T-helper 1 cell treated with Interleukin-12 subunit alpha and Interleukin-12 subunit beta and Interleukin-4 antibody, amounts not matched to agents 30 μg/mL and 1 μg/mL, for 36 hours (primary cell): Measurements from ENCODE around the gene TSHZ1.

Experiments used
- H3K27ac Mint-ChIP-seq: one replicate; pipeline ENCODE4 v1.8.0; 2021; ENCODE audit warnings: mild to moderate bottlenecking, mixed read lengths
- H3K27me3 Mint-ChIP-seq: one replicate; pipeline ENCODE4 v1.8.0; 2021; ENCODE audit warnings: low read depth, mixed read lengths
- H3K36me3 Mint-ChIP-seq: one replicate; pipeline ENCODE4 v1.8.0; 2021; ENCODE audit warnings: low read depth, mixed read lengths
- H3K4me1 Mint-ChIP-seq: one replicate; pipeline ENCODE4 v1.8.0; 2021; ENCODE audit warnings: low read depth, mixed read lengths
- H3K4me3 Mint-ChIP-seq: one replicate; pipeline ENCODE4 v1.8.0; 2021; ENCODE audit warnings: mild to moderate bottlenecking, moderate library complexity, mixed read lengths
- H3K9me3 Mint-ChIP-seq: one replicate; pipeline ENCODE4 v1.8.0; 2021; ENCODE audit warnings: mixed read lengths

Gene TSHZ1, protein sequence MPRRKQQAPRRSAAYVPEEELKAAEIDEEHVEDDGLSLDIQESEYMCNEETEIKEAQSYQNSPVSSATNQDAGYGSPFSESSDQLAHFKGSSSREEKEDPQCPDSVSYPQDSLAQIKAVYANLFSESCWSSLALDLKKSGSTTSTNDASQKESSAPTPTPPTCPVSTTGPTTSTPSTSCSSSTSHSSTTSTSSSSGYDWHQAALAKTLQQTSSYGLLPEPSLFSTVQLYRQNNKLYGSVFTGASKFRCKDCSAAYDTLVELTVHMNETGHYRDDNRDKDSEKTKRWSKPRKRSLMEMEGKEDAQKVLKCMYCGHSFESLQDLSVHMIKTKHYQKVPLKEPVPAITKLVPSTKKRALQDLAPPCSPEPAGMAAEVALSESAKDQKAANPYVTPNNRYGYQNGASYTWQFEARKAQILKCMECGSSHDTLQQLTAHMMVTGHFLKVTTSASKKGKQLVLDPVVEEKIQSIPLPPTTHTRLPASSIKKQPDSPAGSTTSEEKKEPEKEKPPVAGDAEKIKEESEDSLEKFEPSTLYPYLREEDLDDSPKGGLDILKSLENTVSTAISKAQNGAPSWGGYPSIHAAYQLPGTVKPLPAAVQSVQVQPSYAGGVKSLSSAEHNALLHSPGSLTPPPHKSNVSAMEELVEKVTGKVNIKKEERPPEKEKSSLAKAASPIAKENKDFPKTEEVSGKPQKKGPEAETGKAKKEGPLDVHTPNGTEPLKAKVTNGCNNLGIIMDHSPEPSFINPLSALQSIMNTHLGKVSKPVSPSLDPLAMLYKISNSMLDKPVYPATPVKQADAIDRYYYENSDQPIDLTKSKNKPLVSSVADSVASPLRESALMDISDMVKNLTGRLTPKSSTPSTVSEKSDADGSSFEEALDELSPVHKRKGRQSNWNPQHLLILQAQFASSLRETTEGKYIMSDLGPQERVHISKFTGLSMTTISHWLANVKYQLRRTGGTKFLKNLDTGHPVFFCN (N-terminal part only)

DNA sequence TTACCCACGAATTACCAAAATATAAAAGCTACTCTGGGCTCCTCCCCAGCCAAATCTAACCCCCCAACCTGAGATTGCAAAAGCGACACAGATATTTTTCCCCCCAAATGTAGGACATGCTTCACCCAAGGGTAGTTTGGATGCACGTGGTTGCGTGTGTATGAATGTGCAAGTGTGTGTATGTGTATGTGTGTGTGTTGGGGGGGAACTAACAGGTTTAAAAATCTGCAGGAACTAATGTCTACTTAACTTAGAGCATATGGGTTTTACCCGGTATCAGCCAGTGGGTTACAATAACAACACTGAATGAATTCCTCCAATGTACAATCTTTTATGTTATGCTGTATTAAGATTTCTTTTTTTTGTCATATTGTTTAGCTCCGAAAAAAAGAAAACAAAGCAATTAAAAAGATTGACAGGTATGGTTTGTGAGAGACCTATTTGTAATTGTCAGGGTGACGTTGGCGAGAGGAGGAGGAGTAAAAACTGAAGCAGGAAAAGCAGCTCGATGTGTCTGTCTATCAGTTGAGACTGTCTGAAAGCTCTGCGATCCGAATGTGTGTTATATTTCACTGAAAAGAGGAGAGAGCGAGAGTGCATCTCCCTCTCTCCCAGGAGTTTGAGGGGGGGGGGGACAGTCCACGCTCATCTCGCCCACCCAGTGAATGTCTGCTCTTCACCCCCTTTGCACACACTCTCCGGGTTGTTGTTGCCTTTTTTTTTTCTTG, at the start of gene TSHZ1:
Gene TSHZ1, plus strand, starts transcription at position 524 of the 728 bp plus-strand sequence. CDS start 1,080 bp downstream, outside the sequence.
- Mint-ChIP-seq H3K27ac (peak within 1 kb of the TSS; percentile 97), H3K9me3 (no peaks in the 10 kb centered on the region), H3K4me3 (peak within 1 kb of the TSS; percentile 96), H3K36me3 (peaks cover 22% of the 10 kb centered on the region), H3K27me3 (peaks cover 30% of the 10 kb centered on the region), H3K4me1 (peaks cover 44% of the 10 kb centered on the region)

DNA sequence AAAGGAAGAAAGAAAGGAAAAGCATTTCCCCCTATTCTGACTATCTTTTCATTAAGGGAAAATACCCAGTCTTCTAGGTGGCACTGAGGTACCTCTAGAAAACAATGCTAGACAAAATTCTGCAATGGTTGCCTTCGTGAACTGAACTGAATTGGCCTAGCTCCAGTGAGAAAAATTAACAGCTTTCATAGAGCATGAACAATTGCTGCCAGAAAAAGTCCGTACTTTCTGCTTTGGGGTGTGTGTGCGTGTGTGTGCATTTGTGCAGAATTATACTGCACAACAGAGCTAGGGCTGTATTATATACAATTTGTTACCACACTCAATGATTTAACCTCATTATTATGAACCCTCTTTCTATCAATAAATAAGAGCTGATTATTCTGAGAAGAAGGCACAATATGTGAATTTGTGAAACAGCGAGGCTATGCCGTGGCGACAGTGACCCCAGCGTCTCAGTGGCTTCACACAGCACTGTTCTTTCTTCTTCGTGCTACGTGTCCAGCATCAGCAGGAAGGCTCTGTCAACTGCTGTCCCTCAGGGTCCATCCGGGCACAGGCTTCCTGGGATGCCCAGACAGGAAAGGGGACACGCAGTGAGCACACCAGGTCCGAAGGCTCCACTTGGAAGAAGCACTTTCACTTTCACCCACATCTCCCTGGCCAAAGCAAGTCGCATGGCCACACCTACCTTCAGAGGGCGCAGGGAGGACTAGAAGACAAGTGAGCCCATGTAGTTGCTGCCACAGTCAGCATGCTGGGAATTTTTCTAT, 49.2 kb upstream of the TSHZ1 start:
- peaks cover 6% of the 10 kb centered on the region for H3K4me1 Mint-ChIP-seq
- no peaks in the 10 kb centered on the region for H3K9me3 Mint-ChIP-seq
- H3K27ac Mint-ChIP-seq = no peak overlapping the region
- no peaks in the 10 kb centered on the region for H3K36me3 Mint-ChIP-seq
- H3K27me3 Mint-ChIP-seq = peaks cover 8% of the 10 kb centered on the region
- peak overlapping the region; percentile 47 for H3K4me3 Mint-ChIP-seq

DNA sequence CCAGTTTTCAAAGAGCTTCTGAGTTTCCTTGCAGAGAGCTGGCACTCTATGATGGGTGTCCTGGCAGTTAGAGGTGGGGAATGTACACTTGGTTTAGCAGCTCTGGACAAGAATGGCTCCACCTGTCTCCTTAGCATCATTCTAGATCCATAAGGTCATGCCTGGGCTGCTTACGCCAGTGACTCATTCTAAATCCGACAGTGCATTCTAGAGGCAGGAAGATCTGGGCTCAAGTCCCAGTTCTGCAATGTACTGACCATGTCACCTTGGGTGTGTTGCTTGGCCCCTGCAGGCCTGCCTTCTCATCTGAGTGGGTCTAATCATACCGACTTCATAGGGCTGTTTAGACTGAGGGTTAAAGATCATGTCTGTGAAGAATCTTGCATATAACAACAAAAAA, 48.1 kb upstream of the TSHZ1 start:
- H3K27me3 Mint-ChIP-seq = peaks cover 8% of the 10 kb centered on the region
- no peaks in the 10 kb centered on the region for H3K36me3 Mint-ChIP-seq
- H3K27ac Mint-ChIP-seq = no peak overlapping the region
- H3K4me1 Mint-ChIP-seq = peaks cover 6% of the 10 kb centered on the region
- H3K9me3 Mint-ChIP-seq = no peaks in the 10 kb centered on the region
- no peak overlapping the region for H3K4me3 Mint-ChIP-seq

DNA sequence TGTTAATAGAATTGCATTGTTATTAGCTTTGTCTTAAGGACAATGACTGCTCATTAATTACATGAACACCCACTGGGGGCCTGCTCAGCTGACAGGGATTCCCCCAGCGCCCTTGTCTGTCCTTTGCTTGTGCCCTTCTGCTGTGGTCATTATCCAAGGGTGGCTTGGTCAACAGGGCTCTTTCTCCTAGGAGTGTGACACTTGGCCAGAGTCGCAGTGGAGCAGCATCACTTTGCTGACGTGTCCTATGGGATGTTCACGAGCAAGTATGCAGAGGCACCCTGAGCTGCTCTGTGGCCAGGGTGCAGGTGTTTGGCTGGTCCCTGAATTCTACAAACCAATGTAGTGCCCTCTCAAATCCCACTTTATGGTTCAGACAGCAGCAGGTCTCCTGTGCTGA, 47.6 kb upstream of the TSHZ1 start:
- H3K4me3 Mint-ChIP-seq = no peak overlapping the region
- H3K27me3 Mint-ChIP-seq = peaks cover 8% of the 10 kb centered on the region
- H3K36me3 Mint-ChIP-seq = no peaks in the 10 kb centered on the region
- peaks cover 6% of the 10 kb centered on the region for H3K4me1 Mint-ChIP-seq
- H3K9me3 Mint-ChIP-seq = no peaks in the 10 kb centered on the region
- H3K27ac Mint-ChIP-seq = no peak overlapping the region

DNA sequence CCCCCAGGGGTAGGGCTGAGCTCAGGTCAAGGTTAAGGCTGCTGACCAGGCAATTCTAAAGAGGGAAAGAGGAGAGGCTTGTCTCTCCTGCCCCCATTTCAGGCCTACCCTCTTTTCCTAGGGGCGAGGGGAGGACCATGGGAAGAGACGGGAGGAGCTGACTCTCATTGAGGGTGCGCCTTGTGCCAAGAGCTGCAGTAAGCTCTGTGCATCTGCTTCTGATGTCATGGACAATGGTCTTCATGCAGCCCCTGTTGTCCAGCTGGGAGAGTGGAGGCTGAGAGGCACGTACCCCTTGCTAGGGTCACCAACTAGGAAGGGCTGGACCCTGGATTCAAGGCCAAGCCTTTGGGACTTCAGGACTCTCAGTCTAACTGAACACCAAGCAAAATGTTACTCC, 46.9 kb upstream of the TSHZ1 start:
- H3K27me3 Mint-ChIP-seq = peaks cover 8% of the 10 kb centered on the region

DNA sequence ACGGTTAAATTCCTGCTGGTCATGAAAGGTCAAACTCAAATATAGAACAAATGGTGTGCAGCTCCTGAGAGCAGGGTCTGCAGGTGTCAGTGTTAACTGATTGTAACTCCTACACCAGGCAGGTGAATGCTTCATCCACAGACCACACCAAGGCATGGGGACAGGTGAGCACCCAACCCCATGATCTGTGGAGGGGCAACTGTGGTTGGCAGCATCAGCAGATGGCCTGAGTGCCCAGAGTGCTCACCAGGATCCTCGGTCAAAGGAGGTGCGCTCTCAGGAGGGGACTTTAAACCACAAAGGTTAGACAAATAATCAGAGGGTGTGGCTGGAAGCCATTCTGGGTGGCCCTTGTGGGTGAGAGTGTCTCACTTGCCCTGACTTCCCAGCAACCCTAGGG, 46.1 kb upstream of the TSHZ1 start:
- Mint-ChIP-seq H3K27ac (no peak overlapping the region), H3K4me3 (no peak overlapping the region), H3K36me3 (no peaks in the 10 kb centered on the region), H3K4me1 (peaks cover 6% of the 10 kb centered on the region), H3K27me3 (peaks cover 8% of the 10 kb centered on the region), H3K9me3 (no peaks in the 10 kb centered on the region)

More for the DNA sequence above, 46.9 kb upstream of the TSHZ1 start:
- Mint-ChIP-seq H3K27ac (no peak overlapping the region), H3K4me3 (no peak overlapping the region), H3K9me3 (no peaks in the 10 kb centered on the region), H3K4me1 (peaks cover 6% of the 10 kb centered on the region), H3K36me3 (no peaks in the 10 kb centered on the region)

DNA sequence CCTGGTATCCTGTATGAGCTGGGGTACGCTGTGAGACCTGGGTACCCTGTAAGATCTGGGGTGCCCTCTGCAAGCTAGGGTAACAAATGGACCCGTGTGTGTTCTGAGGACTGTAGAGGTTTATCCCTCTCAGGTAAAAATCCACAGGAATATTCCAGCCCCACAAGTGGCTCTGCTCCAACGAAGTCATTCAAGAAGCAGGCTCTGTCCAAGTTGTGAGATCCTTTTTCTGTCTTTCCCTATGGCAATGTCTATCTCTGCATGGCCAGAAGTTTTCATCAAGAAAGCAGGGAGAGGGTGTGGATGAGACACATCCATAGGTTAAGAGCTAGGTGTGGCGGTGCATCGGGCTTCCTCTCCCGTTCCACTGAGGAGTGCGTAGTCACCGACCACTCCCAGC, 44.7 kb upstream of the TSHZ1 start:
- peaks cover 6% of the 10 kb centered on the region for H3K4me1 Mint-ChIP-seq

DNA sequence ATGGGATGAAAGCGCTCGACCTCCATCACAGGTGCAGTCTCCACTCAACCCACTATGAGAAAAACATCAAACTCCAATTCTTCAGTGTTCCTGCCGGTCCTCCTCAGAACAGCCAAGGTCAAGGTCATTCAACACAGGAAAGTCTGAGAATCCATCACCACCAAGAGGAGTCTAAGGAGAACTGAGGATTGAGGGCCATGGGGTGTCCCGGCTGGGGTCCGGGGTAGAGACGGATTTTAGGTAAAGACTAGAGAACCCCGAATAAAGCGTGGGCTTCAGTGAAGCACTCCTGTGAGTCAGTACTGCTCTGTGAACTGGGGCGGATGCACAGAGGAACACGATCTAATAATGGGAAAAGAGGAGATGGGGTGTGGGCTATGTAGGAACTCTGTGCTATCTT, 43.5 kb upstream of the TSHZ1 start:
- H3K27me3 Mint-ChIP-seq = peaks cover under 1% of the 10 kb centered on the region
- no peaks in the 10 kb centered on the region for H3K9me3 Mint-ChIP-seq
- no peak overlapping the region for H3K4me3 Mint-ChIP-seq
- no peaks in the 10 kb centered on the region for H3K4me1 Mint-ChIP-seq
- H3K36me3 Mint-ChIP-seq = no peaks in the 10 kb centered on the region
- H3K27ac Mint-ChIP-seq = no peak overlapping the region

More for the DNA sequence above, 44.7 kb upstream of the TSHZ1 start:
- peaks cover 4% of the 10 kb centered on the region for H3K27me3 Mint-ChIP-seq
- H3K36me3 Mint-ChIP-seq = no peaks in the 10 kb centered on the region
- no peak overlapping the region for H3K4me3 Mint-ChIP-seq
- H3K27ac Mint-ChIP-seq = no peak overlapping the region
- H3K9me3 Mint-ChIP-seq = no peaks in the 10 kb centered on the region

DNA sequence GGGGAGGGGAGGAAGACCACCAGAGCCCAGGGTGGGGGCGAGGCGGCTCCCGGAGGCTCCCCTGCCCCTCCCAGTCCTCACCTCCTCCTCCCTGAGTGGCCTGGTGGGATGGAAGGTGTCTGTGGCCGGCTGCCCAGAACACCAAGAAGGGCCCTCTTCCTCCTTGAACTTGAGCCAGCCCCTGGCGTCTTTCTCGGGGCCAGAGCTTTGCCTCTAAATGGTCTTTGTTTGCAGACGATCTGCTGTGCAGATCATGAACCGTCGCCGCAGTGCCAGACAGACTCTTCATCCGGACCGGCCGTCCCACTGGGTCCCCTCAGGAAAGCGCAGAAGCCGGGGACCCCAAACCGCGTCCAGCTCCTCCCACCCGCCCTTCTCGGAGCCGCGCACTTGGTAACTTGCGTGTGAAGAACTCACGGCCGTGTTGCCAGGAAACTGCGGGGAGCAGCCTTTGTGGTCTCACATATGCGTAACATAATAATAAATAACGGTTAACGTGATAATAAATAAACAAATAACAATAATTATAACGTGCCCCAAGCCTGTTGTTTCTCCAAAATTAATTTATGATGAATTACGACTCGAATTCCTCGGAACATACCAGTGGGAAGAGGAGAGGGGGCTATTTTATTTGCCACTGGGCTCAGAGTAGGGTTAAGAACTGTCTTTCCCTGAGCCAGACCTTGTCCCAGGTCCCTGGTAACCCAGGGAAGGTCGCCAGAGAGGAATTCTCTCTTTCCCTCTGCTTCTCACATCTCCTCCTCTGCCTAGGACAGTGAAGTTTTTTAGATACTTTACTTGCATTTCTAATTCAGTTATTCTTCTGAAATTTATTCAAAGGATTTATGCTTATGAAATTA, 42.6 kb upstream of the TSHZ1 start:
- Mint-ChIP-seq H3K27ac (no peak overlapping the region), H3K4me3 (no peak overlapping the region), H3K9me3 (no peaks in the 10 kb centered on the region), H3K4me1 (peaks cover 2% of the 10 kb centered on the region), H3K36me3 (no peaks in the 10 kb centered on the region), H3K27me3 (no peaks in the 10 kb centered on the region)

DNA sequence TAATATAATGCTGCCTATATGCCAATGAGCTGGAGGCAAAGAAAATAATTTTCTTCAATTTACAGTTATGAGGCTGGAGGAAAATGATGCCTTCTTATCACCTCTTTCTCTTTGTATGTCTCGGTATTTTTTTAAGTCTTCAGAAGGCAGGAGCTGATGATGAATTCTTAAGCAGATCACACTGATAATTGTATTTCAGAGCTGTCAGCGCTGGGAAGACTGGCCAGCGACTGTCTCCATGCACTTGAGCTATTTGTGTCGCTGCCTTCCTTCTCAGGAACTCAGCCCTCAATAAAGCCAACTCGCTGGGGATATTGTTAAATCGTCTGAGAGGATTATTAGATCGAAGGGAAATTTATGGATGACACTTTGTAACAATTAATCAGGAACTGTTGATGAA, 42.0 kb upstream of the TSHZ1 start:
- Mint-ChIP-seq H3K4me1 (peaks cover 2% of the 10 kb centered on the region), H3K36me3 (no peaks in the 10 kb centered on the region), H3K9me3 (no peaks in the 10 kb centered on the region), H3K27me3 (no peaks in the 10 kb centered on the region), H3K4me3 (no peak overlapping the region), H3K27ac (no peak overlapping the region)

DNA sequence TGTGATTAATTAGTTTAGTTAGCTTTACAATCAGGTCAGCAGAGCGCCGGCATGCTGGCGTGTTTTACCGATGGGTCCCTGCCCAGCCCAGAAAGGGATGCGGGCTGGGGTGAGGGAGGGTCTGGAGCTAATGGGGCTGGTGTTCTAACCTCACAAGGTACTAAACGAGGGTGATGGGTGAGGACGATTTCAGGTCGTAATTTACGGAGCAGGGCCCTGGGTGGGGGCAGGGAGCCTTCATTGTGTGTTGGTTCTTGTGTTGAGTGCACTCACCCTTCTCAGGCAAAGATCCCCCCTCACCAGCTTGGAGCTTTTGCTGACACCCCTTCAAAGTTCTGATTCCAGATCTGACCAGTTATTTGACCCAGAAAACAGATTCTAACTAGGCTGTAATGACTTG, 41.2 kb upstream of the TSHZ1 start:
- H3K27ac Mint-ChIP-seq = no peak overlapping the region
- H3K36me3 Mint-ChIP-seq = no peaks in the 10 kb centered on the region
- no peaks in the 10 kb centered on the region for H3K9me3 Mint-ChIP-seq
- peaks cover 2% of the 10 kb centered on the region for H3K4me1 Mint-ChIP-seq
- H3K27me3 Mint-ChIP-seq = no peaks in the 10 kb centered on the region
- no peak overlapping the region for H3K4me3 Mint-ChIP-seq

DNA sequence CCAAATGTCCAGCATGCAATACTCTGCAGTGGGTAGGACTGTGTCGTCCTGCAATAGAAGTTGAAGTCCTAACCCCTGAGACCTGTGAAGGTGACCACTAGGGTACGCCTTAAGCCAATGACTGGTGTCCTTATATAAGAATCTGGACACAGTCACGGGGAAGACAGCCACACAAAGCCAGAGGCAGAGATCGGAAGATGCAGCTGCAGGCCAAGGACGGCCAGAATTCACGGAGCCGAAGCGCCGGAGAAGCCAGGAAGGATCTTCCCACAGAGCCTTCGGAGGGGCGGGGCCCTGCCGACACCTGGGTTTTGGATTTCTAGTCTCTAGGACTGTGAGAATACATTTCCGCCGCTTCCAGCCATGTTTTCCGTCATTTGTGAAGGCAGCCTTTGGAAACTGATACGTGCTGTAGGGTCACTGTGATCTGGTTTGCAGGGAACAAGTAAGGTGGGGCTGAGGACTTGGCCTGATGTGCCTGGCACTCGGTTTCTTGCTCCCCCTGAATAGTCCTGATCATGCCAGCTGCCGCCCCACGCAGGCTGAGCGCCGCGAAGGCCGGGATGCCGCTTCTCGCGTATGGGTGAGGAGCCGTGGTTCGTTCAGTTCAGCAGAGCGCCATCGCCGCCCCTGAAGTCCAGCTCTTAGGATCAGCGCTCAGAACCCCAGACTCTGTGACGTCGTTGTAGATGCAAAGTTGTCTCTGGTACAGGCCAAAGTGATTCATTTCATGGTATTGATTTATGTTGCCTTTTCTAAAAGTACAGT, 40.4 kb upstream of the TSHZ1 start:
- Mint-ChIP-seq H3K27me3 (no peaks in the 10 kb centered on the region), H3K9me3 (no peaks in the 10 kb centered on the region), H3K36me3 (no peaks in the 10 kb centered on the region), H3K27ac (no peak overlapping the region), H3K4me3 (no peak overlapping the region), H3K4me1 (peaks cover 2% of the 10 kb centered on the region)
